NCI-H774 (cell line): ENCODE measurements around the gene STK35.
"Not testable (repeated sequence)": the region's sequence is repeated elsewhere in the genome, so short reads cannot be mapped to it uniquely, and the experiment has no call there.

ENCODE experiments used
- DNase-seq: peaks from one replicate; lab custom pipeline; 2025; lab: John Stamatoyannopoulos, UW

Gene STK35

DNA sequence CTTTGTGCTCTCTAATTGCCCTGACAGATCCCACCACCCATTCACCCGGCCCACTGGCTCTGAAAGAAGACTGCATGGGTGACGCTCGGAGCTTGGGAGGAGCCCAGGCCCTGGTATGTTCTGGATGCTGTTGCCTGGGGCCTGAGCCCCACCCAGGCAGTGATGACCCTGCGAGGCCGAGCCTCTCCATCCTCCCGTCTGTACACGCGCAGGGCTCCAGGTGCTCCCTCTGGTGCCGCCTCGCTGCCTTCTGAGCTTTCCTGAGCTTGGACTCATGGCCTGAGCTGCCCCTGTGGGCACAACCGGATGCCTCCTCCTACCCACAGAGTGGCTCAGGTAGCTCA, 61.2 kb downstream of the STK35 start:
- DNase-seq: no peak

DNA sequence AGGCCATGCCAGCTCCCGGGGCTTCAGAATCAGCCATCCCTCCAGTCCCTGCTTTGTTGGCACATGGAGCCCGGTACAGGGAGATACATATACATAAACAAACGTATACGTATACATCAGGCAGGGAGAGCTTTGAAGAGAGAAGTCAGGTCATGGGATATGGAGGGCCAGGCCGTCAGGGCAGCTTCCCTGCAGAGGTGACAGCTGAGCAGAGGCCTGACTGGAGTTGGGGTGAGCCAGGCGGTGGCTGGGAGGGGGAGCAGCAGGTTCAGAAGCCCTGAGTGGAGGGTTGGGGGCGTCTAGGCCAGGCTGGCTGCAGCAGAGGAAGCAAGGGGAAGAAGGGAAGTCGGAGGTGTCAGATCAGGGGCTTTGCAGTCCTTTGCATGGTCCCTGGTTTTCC, 61.7 kb downstream of the STK35 start:
- DNase-seq: no peak

DNA sequence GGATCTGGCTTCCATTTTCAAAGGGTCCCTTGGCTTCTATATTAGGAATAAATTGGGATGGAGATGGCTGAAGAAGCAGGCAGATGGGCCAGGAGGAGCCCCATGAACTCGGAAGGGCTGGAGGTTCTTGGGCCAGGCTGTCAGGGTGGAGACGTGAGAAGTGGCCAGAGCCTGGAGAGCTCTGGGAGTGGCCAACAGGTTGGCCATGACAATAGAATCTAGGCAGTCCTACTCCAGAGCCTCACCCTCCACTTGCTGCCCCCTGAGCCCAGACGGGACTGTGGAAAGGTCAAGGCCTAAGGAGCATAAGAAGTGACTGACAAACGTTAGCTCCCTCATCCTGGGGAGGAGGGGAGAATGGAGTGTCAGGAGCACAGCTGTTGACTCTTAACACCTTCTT, 62.1 kb downstream of the STK35 start:
- no peak for DNase-seq

DNA sequence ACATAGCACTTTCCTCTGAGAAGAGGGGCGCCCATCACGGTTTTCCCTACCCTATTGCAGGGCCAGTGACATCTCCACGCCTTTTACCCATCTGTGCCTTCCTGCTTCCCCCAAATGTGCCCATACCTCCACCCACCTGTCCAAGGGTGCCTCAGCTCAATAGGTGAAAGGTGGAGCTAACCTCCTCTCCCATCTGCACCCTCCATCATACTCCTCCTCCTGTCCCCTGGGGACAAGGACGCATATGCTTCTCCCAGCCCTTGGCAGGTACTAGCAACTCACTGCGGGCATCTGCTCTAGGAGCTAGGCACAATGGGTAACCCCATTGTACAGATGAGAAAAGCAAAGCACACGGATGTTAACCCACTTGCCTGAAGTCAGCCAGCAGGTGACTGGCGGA, 62.8 kb downstream of the STK35 start:
- DNase-seq: no peak

DNA sequence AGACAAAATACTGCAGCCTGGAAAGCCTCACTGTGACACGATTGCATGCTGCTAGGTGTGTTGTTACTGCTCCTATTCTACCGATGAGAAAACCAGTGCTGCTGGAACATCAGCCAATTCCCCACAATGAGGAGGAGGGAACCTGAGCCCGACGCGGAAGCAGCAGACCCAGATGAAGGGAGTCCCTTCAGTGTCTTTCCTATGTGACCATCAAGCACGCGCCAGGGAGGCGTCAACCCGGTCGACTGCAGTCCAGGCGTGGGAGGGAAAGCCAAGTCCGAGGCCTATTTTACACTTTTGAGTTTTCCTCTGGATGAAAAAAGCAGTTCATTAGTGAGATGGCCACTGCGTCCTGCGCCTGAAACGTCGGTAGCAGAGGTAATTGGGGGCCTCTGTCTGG, 63.3 kb downstream of the STK35 start:
- DNase-seq: no peak

DNA sequence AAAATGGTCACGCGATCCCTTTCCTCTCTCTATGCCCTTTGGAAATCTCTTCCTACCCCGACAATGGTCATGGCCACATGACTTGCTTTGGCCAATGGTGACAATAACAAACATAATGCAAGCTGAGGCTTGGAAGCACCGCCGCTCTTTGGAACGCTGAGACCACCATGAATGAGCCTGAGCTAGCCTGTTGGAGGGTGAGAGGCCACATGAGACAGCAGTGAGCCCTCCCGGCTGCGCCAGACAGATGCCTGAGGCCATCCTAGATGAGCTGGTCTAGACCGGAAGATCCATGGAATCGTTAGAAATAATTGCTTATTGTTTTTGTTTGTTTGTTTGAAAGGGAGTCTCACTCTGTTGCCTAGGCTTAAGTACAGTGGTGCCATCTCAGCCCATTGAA, 64.2 kb downstream of the STK35 start:
- no peak for DNase-seq

DNA sequence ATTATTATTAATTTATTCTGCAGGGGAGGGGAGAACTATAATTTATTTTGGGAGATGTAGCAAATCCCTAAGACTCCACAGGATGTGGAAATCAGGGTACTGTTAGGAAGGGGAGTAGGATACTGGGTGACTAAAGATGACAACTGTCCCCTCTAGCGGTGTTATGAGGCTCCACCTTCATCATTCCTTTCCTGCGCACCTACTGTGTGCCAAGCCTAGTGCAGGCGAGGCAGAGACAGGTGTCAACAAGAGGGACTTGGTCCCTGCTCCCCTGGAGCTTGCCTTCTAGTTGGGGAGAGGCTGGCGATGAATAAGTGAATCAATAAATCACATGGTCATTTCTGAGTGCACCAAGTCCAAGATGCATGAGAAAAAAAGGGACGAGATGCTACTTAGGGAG, 65.5 kb downstream of the STK35 start:
- no peak for DNase-seq

DNA sequence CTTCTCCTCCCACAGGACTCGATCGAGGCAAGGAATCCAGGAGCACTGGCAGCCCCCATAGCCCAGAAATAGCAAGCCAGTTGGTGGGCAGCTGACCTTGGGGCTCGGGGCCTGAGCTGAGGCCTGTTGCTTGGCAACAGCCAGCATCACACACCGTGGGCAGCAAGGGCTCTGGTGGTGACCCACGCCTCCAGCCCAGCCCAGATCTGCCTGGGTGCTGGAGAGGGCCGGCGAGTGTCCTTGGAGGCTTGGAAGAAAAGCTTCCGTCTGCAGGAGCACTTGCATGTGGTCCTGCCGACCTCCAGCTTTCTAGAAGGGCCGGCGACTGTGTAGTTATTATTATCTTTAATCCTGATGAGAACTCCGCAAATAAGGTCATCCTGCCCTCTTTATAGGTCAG, 67.3 kb downstream of the STK35 start:
- no peak for DNase-seq

DNA sequence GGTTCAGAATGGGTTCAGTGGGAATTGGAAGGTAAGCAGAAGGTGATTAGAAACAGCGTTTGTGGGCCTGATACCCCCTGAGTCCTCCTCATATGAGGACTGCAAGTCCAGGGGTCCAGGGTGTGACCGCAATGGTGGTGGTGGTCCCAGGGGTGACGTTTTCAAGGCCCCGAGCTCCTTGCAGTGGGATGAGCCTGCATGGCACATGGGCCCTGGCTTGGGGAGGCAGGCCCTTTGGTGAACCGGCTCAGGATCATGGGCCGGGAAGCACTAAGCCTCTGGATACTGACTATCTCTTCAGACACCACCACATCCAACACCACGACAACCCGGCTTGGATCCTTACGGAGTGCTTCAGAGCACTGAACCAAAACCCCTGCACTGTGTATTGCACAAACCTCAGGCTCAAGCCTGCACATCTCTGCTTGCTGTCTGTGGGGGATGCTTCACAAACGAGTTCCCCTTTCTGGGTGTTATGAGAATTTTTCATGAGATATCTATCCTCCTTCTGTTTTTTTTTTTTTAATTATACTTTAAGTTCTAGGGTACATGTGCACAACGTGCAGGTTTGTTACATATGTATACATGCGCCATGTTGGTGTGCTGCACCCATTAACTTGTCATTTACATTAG, 67.9 kb downstream of the STK35 start:
- no peak for DNase-seq

DNA sequence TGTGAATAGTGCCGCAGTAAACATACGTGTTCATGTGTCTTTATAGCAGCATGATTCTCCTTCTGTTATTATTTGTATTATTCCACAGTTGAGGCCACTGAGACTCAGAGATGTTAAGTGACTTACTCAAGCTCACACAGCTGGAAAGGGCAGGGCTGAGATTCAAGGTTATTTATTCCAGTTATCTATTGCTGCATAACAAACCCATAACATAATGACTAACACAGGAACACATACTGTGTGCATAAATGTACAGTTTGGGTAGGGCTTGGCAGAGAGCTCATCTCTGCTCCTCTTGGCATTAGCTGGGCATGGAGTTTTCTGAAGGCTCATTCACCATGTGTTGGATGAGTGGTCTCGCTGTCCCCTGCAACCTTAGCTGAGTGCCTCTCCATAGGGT, 68.8 kb downstream of the STK35 start:
- DNase-seq: no peak

DNA sequence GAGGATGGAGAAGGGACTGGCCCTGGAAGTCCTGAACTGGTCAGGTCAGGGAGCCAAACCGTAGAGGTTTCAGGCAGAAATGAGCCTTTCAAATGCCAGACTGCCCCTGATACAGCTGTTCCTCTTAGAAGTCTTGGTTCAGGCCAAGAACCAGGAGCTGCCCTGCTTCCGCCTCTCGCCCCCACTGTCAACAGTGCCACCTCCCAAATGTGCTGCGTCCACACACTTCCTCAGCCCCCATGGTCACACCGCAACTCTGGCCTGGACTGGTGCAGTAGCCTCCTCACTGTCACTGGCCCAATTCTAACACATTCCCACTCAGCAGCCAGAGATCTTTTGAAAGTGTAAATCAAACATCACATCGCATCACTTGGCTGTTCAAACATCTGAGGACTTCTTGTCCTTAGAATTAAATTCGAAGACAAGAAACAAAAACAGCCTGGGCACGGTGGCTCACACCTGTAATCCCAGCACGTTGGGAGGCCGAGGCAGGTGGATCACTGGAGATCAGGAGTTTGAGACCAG, 69.7 kb downstream of the STK35 start:
- no peak for DNase-seq

DNA sequence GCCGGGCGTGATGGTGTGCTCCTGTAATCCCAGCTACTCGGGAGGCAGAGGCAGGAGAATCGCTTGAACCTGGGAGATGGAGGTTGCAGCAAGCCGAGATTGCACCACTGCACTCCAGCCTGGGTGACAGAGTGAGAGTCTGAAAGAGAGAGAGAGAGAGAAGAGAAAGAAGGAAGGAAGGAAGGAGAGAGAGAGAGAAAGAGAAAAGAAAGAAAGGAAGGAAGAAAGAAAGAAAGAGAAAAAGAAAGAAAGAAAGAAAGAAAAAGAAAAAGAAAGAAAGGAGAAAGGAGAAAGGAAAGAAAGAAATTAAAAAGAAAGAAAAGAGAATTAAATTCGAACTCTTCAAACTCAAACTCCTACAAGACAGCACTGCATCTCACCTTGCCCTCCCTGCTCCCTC, 70.2 kb downstream of the STK35 start:
- DNase-seq: not testable (repeated sequence)

DNA sequence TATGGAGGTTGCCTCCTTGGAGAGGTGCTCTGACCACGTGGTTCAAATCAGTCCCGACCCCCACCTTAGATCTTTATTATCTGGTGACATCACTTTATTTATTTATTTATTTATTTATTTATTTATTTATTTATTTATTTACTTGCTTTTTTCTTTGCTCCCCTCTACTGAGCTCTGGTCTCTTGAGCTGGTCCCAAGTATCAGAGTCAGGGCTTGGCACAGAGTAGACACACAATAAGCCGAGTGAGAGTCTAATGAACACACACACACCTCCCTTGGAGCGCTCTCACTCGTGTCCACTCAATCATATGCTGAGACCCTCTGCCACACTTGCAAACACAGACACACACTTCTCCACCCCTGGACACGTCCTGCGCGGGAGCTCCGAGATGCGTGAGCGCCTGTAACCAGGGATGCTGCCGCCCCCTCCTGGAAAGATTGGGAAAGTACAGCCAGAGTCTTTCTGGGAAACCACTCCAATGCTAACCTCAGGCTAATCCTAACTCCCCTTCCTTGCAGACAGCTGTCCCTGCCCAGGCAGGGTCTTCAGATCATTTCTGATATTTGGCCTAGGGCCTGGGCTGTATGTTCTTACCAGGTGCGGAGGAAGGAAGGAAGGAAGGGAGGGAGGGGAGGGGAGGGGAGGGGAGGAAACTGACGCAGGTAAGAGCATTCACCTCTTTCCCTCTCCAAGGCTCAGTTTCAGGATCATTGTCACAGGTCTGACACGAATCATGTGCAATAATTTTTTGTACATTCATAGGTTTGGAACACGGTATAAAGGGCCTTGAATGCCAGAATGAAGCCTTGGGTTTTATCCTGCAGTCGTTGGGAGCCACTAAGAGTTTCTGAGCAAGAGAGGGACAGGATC, 70.9 kb downstream of the STK35 start:
- DNase-seq: peak; percentile 35

DNA sequence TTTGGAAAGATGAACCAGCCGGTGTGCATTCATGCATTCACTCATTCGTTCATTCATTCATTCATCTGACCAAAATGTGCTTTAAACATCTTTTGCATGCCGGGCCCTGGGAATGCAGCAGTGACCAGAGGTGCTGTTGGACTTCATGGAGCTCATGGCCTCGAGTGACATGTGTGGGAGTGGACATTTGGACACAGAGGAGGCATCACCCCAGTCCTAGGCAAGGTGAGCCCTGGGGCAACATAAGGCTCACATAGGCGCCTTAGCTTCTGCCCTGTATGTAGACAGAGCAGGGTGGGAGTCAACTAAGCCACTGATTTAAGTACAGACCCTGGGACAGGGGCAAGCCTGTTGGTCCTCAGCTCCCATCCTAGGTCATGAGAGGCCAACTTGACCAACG, 71.6 kb downstream of the STK35 start:
- DNase-seq: no peak

DNA sequence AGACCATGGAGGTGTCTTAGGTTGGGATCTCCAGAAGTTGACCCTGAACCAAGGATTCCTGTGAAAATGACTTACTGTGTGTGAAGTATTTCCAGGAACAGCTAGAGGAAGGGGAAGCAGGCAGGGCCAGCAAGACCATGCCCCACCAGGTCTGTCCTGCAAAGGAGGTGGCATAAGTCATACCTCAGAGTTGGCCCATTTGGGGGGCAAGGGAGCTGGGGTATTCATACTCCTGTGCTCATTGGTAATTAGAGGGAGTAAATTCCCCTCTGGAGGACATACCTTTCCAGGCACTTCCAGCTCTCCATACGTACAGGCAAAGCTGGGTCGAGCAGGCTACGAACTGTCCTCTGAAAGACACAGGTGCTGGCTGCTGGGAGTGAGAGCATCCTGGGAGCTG, 72.4 kb downstream of the STK35 start:
- DNase-seq: no peak

DNA sequence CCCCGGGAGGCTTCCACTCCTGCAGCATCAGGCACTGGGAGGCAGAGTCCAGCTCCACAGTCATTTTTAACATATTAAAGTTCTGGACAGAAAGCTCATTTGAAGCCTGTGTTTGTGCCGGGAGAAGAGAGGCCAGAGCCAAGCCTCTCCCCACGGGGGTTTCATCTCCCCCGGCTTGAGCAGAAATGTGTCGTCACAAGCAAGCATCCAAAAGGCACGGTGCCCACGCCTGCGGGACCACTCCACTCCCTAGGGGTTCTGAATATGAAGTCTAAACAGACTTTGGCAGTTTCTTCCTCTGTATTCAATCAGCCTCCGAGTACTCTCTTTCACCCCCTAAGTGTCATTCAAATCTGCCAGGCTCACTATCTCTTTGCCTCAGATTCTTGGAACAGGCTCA, 75.3 kb downstream of the STK35 start:
- DNase-seq: no peak

DNA sequence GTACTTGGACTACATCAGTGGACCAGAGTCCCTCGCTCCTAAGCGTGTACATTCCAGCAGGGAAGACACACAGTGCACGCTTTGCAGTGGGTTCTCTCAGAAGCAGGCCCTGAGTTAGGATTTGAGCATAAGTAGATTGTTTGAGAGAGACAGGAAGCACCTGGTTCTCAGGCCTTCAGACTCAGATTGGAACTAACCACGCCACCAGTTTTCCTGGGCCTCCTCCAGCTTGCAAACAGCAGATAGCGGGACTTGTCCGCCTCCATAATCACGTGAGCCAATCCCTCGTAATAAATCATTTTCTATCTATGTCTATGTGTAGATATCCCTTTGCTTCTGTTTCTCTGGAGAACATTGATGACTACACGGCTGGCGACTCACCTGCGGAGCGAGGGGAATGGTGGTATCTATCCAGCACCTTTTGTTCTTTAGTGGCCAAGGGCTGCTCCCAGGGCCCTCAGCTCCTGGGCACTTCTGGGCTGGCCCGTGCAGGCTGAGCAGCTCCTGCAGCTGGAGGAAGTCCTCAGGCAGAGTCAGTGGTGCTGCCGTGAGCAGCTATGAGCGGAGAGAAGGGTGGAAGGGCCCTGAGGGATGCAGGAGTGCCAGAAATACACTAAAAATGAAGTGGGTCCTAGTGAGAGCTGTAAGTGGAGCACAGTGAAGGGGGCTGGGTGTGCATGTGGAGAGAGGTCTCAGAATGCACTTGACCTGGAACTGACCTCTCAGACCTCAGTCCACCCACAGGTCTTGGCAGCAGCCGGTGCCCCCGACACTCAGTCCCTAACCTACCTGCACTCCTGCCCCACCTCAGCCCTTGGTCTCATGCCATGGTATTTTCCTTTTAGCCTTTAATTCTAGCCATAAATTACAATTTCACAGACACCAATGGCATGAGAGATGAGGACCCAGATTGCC, 76.9 kb downstream of the STK35 start:
- no peak for DNase-seq

DNA sequence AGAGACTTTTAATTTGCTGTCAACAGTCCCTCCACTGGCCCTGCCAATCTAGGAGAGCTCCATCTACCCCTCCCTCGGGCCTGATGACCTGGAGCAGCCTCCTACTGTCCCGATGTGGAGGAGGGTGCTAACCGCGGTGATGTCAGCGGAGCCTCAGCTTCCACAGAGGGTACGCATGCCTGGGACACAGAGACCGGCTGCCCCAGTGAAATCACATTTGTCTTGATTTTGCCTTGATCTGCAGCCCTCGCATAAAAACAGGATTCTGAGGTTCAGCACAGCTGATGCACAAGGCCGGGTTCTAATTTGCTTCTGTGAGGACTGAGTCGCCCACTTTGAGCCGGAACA, 77.6 kb downstream of the STK35 start:
- DNase-seq: no peak

DNA sequence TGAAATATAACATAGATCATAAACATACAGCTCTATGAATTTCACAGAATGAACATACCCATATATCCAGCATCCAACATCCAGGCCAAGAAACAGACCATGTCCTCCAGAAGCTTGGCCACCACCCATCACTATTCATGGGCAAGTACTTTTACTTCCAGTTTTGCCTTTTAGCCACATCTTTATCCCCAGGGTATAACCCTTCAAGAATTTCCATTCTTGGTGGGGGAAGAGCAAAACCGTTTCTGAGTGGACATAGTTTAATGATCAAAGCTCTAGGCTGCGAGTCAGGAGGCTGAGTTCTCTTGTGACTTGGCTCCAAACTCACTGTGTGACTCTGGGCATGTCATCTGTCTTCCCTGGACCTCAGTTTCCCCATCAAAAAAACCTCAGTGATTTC, 78.3 kb downstream of the STK35 start:
- no peak for DNase-seq

DNA sequence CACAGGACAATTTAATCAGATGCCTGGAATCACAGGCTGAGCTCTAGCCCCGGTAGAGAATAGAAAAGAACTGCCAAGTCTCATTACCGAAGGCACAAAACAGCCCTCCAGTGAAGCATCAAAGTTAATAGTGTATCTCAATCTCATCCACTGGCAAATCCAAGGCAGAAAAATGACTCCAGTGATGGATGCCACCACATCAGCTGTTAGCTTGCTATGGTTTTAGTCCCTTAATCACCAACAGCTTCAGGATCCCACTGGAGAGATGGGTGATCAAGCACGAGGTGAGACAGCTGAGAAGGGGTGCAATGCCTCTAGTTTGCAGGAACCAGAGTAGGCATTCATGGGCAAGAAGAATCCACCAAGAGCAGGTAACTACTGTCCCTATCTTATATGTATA, 81.8 kb downstream of the STK35 start:
- DNase-seq: no peak

DNA sequence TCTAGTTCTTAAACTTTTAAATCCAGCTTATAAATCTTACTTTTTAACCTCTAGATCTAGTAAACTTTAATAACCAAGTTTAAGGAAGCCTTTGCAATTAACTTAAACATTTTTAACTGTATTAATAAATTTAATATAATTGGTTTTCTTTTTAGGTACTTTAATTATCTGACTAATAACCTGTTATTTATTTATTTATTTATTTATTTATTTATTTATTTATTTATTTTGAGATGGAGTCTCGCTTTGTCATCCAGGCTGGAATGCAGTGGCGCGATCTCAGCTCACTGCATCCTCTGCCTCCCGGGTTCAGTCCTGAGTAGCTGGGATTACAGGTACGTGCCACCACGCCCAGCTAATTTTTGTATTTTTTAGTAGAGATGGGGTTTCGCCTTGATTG, 83.3 kb downstream of the STK35 start:
- DNase-seq: not testable (repeated sequence)

DNA sequence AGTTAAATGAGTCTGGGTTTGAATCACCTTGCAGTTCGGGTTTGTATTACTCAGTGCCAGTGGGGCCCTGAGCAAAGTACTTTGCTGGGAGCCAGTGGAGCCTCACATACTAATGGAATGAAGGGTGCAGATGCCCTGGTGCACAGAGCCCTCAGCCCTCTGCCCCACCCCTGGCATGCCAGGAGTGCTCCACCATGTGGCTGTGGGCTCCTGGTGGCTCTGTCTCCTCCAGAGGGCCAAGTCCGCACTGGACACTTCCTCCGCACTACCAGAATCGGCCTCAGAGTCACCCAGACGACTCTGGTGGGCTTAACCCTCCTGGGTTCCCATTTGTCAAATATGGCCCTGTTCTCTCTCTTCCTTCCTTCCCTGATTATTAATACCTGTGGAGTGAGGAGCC, 94.0 kb downstream of the STK35 start:
- no peak for DNase-seq

DNA sequence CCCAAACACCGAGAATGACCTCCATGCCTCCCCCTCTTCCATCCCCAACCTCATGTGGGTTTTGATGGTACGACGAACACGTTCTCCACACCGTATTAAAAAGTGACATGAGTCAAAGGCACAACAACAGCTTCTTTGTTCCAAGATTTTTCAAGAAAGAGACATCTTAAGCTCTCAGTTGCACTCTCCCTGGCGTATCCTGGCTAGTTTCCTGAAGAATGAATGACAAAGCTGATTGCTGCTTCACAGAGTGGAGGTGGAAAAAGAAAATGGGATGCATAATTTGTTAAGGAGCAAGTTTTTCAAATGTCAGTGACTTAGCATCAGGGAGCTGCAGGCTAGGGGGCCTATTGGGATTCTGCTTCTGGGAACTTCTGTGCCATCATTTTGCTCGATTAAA, 95.5 kb downstream of the STK35 start:
- no peak for DNase-seq
